Measurements from ENCODE around the gene CCDC120.
A peak's percentile ranks its signal among the peaks of the same experiment; 100 is the strongest.

The CCDC120 gene

DNA sequence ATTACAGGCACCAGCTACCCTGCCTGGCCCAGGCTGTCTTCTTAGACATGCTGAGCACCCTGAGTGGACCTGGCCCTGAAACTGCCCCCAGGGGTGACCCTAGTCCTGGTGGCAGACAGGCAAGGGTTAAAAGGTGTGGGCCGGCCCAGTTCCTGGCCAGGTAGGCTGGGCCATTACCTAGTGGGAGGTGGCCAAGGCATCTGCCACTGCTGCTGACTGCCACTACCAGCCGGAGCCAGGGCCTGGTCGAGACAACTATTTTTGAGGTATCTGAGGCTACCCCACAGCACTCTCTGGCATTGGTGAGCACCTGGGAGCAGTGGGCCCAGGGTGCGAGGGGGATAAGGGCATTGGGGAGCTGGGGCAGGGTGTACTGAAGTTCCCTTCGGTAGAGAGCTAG, at the start of gene CCDC120:
CCDC120 (plus strand) TSS at position 206 of the 400 bp plus-strand sequence. CDS start 3,043 bp downstream, outside the sequence.
- DNase-seq (ENCODE audit: low read depth, low spot score): no peak

DNA sequence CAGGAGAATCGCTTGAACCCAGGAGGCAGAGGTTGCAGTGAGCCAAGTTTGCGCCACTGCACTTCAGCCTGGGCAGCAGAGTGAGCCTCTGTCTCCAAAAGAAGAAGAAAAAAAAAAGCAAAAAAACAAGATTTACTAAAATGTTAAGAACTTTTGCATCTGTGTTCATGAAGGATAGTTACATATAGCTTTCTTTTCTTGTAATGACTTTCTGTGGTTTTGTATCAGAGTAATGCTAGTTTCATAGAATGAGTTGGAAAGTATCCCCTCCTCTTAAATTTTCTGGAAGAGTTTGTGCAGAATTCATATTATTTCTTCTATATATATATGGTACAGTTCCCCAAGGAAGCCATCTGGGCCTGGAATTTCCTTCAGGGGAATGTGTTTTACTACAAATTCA, 39.7 kb upstream of the CCDC120 start:
- DNase-seq (ENCODE audit: low read depth, low spot score): no peak

GRCh38 chrX:49019599-49020249, 39.1 kb upstream of the CCDC120 start:
- DNase-seq (ENCODE audit: low read depth, low spot score): no peak

- no peak for DNase-seq (ENCODE audit: low read depth, low spot score)
These were observed 28.9 kb upstream of the CCDC120 start for GRCh38 chrX:49029876-49030275.

GRCh38 chrX:49030283-49030682, 28.5 kb upstream of the CCDC120 start:
- DNase-seq (ENCODE audit: low read depth, low spot score): no peak

- DNase-seq (ENCODE audit: low read depth, low spot score): no peak
These were observed 20.8 kb upstream of the CCDC120 start for GRCh38 chrX:49037883-49038475.

DNA sequence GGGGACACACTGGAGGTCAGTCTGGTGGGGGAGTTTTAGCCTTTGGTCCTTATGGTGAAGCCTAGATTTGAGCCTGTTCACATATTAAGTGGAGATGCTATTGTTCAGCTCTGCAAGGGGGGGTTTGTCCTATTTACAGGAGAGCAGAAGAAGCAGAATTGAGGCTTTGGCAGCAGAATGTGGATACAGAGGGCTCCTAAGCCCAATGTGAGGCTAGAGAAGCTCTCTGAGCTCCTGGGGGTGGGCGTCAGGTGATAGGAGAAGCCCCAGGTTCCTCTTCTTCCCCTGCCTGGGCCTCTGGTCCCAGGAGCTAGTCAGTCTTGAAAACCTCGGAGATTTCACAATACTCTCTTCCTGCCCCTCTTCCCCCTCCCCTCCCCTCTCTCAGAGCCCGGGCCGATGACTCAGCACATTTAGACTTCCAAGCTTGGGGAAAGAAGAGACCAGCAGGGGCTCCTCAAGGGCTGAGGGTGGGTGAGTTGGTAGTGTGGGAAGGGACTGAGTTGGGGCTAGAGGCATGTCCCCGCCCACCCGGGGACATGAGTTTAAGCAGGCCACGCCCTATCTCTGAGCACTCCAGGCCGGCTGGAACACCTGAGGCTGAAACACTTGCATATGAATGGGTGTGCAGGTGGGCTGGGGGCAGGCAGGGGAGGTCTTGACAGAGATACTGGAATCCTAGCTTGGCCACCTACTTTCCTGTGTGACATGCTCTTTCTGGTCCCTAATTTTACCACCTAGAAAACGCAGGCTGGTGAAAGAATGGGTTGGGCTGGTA, 19.0 kb upstream of the CCDC120 start:
- no peak for DNase-seq (ENCODE audit: low read depth, low spot score)

GRCh38 chrX:49040376-49040955, 18.3 kb upstream of the CCDC120 start:
- no peak for DNase-seq (ENCODE audit: low read depth, low spot score)

GRCh38 chrX:49041744-49042580, 16.8 kb upstream of the CCDC120 start:
- no peak for DNase-seq (ENCODE audit: low read depth, low spot score)

GRCh38 chrX:49042581-49043219, 16.1 kb upstream of the CCDC120 start:
- no peak for DNase-seq (ENCODE audit: low read depth, low spot score)

- DNase-seq (ENCODE audit: low read depth, low spot score): peak; percentile 91
These were observed 15.4 kb upstream of the CCDC120 start, which contains the start of gene TFE3 for GRCh38 chrX:49043220-49043986. Gene TFE3, minus strand, starts transcription at chrX:49043357. Its CDS starts 131 bp downstream, at chrX:49043226.

DNA sequence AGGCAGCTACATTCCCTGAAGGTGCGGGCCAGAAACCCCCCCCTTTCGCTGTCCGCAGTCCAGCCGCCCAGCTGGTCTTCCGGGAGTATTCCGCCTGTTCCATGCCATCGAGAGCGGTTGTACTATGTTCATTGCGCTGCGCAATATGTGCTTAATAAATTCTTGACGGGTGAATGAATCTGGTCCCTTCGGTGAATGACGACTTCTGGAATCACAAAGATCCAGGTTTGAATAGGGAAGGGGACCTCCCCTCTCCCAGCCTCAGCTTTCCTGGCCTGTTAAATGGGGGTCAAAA, 14.9 kb upstream of the CCDC120 start:
- DNase-seq (ENCODE audit: low read depth, low spot score): no peak

DNA sequence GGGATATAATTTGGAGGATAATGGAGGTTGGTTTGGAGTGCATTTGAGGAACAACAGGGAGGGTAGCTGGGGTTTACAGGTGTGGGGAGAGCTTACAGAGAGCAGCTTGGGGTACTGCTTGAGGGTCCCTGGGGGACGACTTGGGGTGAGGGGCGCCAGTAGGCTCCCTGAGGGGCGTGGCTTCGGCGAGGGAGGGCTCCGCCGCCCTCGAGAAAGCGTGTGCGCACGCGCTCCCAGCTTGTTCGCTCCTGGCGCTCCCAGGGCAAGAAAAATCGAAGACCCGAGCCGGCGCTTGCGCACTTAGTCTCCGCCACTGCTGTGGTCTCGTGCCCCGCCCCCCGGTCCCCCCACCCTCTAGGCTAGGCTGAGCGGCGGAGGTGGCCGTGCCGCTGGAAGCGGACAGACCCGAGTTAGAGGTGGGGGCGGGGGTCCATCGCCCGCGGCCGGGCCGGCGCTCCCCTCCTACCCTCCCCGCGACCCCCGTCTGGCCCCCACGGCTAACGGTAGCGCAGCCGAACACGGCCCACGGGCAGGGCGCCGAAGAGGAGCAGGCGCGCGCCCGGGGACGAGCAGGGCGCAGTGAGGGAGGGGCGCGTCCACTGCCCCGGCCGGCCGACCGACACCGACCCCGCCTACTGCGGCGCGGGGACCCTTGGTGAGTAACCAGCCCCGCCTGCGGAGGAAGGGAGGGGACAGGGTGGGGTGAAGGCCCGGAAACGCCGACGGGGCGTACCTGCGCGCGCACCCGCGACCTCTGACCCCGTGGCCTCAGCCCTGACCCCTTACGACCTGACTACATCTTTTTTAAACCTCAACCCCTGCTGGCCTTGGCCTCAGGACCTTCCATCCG, 5.4 kb upstream of the CCDC120 start:
- DNase-seq (ENCODE audit: low read depth, low spot score): no peak

- no peak for DNase-seq (ENCODE audit: low read depth, low spot score)
These were observed 4.6 kb upstream of the CCDC120 start for GRCh38 chrX:49054073-49054762.

DNA sequence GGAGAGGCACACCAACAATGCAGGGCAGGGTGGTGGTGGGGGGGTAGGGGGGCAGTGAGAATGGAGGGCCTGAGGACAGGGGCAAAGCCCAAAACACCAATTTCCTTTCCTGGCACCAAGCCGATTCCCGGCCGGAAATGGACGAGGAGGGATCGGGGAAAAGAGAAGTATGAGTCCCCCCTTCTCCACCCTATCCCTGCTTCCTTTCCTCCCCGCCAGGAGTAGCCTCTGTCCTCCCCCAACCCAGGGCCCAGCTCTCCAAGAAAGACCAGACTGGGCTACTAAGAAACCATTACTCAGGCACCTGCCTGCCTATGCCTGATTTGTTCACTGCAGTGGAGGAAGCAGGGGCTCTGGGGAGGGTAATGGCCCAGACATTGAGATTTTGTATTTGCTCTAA, 402 bp downstream of the CCDC120 start:
- no peak for DNase-seq (ENCODE audit: low read depth, low spot score)

DNA sequence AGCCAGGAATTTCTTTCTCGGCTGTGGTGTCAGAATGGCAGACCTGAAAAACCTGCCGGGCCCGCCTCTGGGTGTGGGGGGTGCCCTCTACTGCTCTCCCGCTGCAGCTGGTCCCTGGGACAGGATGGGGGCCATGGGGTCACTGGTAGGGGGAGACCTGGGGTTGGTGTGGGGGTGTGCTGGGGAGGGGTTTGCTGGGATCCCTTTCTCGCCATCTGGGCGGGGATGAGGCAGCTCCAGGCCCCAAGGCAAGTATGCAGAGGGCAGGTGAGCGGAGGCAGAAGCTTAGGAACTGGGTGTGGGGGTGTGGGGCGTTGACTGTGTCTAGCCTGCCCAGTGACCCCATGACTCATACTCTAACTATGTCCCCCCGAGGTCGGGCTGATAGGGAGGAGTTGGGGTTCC, 884 bp downstream of the CCDC120 start:
- DNase-seq (ENCODE audit: low read depth, low spot score): no peak

- DNase-seq (ENCODE audit: low read depth, low spot score): no peak
These were observed 2.1 kb downstream of the CCDC120 start for GRCh38 chrX:49060914-49061313.

- DNase-seq (ENCODE audit: low read depth, low spot score): no peak
These were observed 2.7 kb downstream of the CCDC120 start for GRCh38 chrX:49061490-49061889.

GRCh38 chrX:49061916-49062315, 3.1 kb downstream of the CCDC120 start:
- no peak for DNase-seq (ENCODE audit: low read depth, low spot score)
